B cell (primary cell): Measurements from ENCODE around the gene STN1. TPM values are rescaled to one million over a fixed set of nuclear protein-coding genes. Genes with fewer than 3 reads are reported as not detected.

Experiments
- ATAC-seq: fragments of 200-7000 bp; cut with Tn5 transposase; one replicate; pipeline ENCODE4 v1.10.0; 2021; ENCODE audit warnings: low read depth, mild to moderate bottlenecking, moderate number of reproducible peaks, moderate library complexity
- CTCF ChIA-PET: fragments of 350-600 bp; sonication (Branson Sonifier 250); formaldehyde crosslinking; loops from one replicate; lab custom pipeline; 2021; ENCODE audit warnings: antibody characterized with exemption, inconsistent platforms; lab: Charles Lee
- POLR2A ChIA-PET: fragments of 350-600 bp; sonication (Branson Sonifier 250); formaldehyde crosslinking; loops from one replicate; lab custom pipeline; 2021; ENCODE audit warnings: antibody characterized with exemption; lab: Charles Lee
- DNase-seq: peaks from one replicate; pipeline ENCODE4 v3.0.0; 2013
- H2AFZ ChIP-seq: 2 replicates; pipeline ENCODE4 v1.6.1; 2012; ENCODE audit warnings: mild to moderate bottlenecking, low read depth, low read length; ENCODE audit not compliant: insufficient read depth, poor library complexity, severe bottlenecking
- H3K27ac ChIP-seq, 2 donors: 1 replicate in 1 of 2; 2 replicates in 1 of 2; pipeline ENCODE4 v1.5.1; 2012 to 2013; ENCODE audit warnings: low read length in 2 of 2, mild to moderate bottlenecking in 2 of 2, moderate library complexity in 1 of 2
- H3K27me3 ChIP-seq, 4 experiments: fragments of 200-600 bp in 1 of 4; sonication (generic) in 1 of 4; replicated peaks in 1 of 4; 1 replicate in 2 of 4; 2 replicates in 2 of 4; pipeline versions ENCODE4 v1.6.1 to v1.7.0; 2013 to 2016; ENCODE audit warnings: low read length in 3 of 4, mild to moderate bottlenecking in 2 of 4, mixed read lengths in 1 of 4, moderate library complexity in 1 of 4; ENCODE audit not compliant: insufficient read depth in 4 of 4, control insufficient read depth in 3 of 4; ENCODE audit errors: control extremely low read depth in 1 of 4
- H3K36me3 ChIP-seq, 2 experiments: replicated peaks in 1 of 2; 1 replicate in 1 of 2; 2 replicates in 1 of 2; pipeline versions ENCODE4 v1.6.1 to v1.7.1; 2013; ENCODE audit warnings: low read length in 1 of 2; ENCODE audit not compliant: insufficient read depth in 2 of 2, control insufficient read depth in 1 of 2; ENCODE audit errors: control extremely low read depth in 1 of 2, extremely low read depth in 1 of 2
- H3K4me1 ChIP-seq, 2 donors: fragments of 200-600 bp in 1 of 2; sonication (generic) in 1 of 2; 1 replicate in 1 of 2; 2 replicates in 1 of 2; pipeline versions ENCODE4 v1.5.1 to v1.6.1; 2013 to 2017; ENCODE audit warnings: low read length in 2 of 2; ENCODE audit not compliant: control insufficient read depth in 2 of 2, insufficient read depth in 2 of 2
- H3K4me2 ChIP-seq: replicated peaks from 2 replicates; pipeline ENCODE3; 2012; ENCODE audit warnings: mild to moderate bottlenecking, low read depth, low read length; ENCODE audit not compliant: poor library complexity, severe bottlenecking
- H3K4me3 ChIP-seq, 5 experiments: fragments of 200-600 bp in 1 of 5; sonication (generic) in 1 of 5; 1 replicate in 3 of 5; 2 replicates in 2 of 5; pipeline versions ENCODE4 v1.5.1 to v1.7.0; 2011 to 2016; ENCODE audit warnings: low read length in 4 of 5, mild to moderate bottlenecking in 4 of 5, low read depth in 2 of 5, control low read depth in 1 of 5, moderate library complexity in 1 of 5; ENCODE audit not compliant: insufficient read depth in 1 of 5; ENCODE audit errors: control extremely low read depth in 1 of 5, extremely low read depth in 1 of 5
- H3K79me2 ChIP-seq: fragments of 200-600 bp; sonication (generic); one replicate; pipeline ENCODE4 v1.6.0; 2016; ENCODE audit warnings: low read length; ENCODE audit not compliant: control insufficient read depth, insufficient read depth
- H3K9ac ChIP-seq: fragments of 200-600 bp; sonication (generic); 2 replicates; pipeline ENCODE4 v1.6.1; 2017; ENCODE audit warnings: mild to moderate bottlenecking, low read length, moderate library complexity
- H3K9me3 ChIP-seq, 3 donors: one replicate each; pipeline versions ENCODE4 v1.6.1 to v1.7.1; 2013; ENCODE audit warnings: low read length in 2 of 3; ENCODE audit not compliant: control insufficient read depth in 2 of 3, insufficient read depth in 1 of 3; ENCODE audit errors: control extremely low read depth in 1 of 3
- H4K20me1 ChIP-seq: 2 replicates; pipeline ENCODE4 v1.6.0; 2012; ENCODE audit warnings: mild to moderate bottlenecking, low read length; ENCODE audit not compliant: insufficient read depth, control insufficient read depth, poor library complexity, severe bottlenecking
- H3K27ac Mint-ChIP-seq: one replicate; pipeline ENCODE4 v1.8.0; 2021; ENCODE audit warnings: mixed read lengths
- H3K27me3 Mint-ChIP-seq: one replicate; pipeline ENCODE4 v1.8.0; 2021; ENCODE audit warnings: mixed read lengths
- H3K4me1 Mint-ChIP-seq: one replicate; pipeline ENCODE4 v1.8.0; 2021; ENCODE audit warnings: mixed read lengths
- H3K4me3 Mint-ChIP-seq: one replicate; pipeline ENCODE4 v1.8.0; 2021; ENCODE audit warnings: mixed read lengths
- H3K9me3 Mint-ChIP-seq: one replicate; pipeline ENCODE4 v1.8.0; 2022; ENCODE audit warnings: mixed read lengths; ENCODE audit not compliant: insufficient read depth
- EZH2 ChIP-seq: IDR thresholded peaks from 2 replicates; pipeline ENCODE4 v1.6.1; 2012; ENCODE audit warnings: borderline replicate concordance, low read depth, mild to moderate bottlenecking, moderate library complexity, low read length; ENCODE audit not compliant: insufficient read depth, poor library complexity, severe bottlenecking
- WGBS: methylation state at CpG from one replicate; pipeline ENCODE4 v1.1.5; 2013; ENCODE audit warnings: missing lambda C conversion rate; ENCODE audit not compliant: insufficient coverage; 5-methylcytosine and 5-hydroxymethylcytosine counted together
- intact Hi-C: fragments of 100-400 bp; cut with micrococcal nuclease; formaldehyde crosslinking; loops from one replicate; pipeline ENCODE4 v1.10.0; 2022
- polyA plus RNA-seq: library from polyadenylated mRNA; depleted of rRNA; stranded (reverse); fragments of >200 nt; gene quantifications from 2 replicates; pipeline ENCODE4 v1.2.3, GENCODE V29; 2012
- total RNA-seq, 2 donors: library from RNA; stranded (reverse); fragments of 120-200 nt in 1 of 2; gene quantifications; 1 replicate in 1 of 2; 2 replicates in 1 of 2; pipeline versions ENCODE4 v1.2.3 to v1.2.4, GENCODE V29; 2013 to 2022
- TF ChIP-seq, protein P1 (sequence below): fragments of 200-600 bp; IDR thresholded peaks from one replicate; pipeline ENCODE4 v1.8.0; 2022; ENCODE audit warnings: antibody characterized with exemption, mild to moderate bottlenecking

The STN1 gene
- total and polyA plus RNA-seq, 2 donors (not counting 1 experiment from before 2014, with no cell fraction given): 16.3 to 24.5 TPM

- Histone ChIP-seq H3K79me2 (peaks cover 3% of the 10 kb centered on the region), H4K20me1 (no peaks in the 10 kb centered on the region), H3K36me3 (no peaks in the 10 kb centered on the region), H2AFZ (no peak overlapping the region), H3K4me3 (no peak overlapping the region), H3K9me3 (no peaks in the 10 kb centered on the region), H3K9ac (no peak overlapping the region), H3K27me3 (no peaks in the 10 kb centered on the region), H3K27ac (no peak overlapping the region), H3K4me1 (peaks cover 6 to 14% of the 10 kb centered on the region in 2 donors), H3K4me2 (no peak overlapping the region)
- Mint-ChIP-seq H3K4me3 (no peak overlapping the region), H3K9me3 (no peaks in the 10 kb centered on the region), H3K27ac (no peak overlapping the region), H3K27me3 (no peaks in the 10 kb centered on the region), H3K4me1 (peaks cover 12% of the 10 kb centered on the region)
- intact Hi-C loops: no loop called here
- ChIA-PET CTCF (no interaction called here), POLR2A (no interaction called here)
- TF ChIP-seq, protein P1, sequence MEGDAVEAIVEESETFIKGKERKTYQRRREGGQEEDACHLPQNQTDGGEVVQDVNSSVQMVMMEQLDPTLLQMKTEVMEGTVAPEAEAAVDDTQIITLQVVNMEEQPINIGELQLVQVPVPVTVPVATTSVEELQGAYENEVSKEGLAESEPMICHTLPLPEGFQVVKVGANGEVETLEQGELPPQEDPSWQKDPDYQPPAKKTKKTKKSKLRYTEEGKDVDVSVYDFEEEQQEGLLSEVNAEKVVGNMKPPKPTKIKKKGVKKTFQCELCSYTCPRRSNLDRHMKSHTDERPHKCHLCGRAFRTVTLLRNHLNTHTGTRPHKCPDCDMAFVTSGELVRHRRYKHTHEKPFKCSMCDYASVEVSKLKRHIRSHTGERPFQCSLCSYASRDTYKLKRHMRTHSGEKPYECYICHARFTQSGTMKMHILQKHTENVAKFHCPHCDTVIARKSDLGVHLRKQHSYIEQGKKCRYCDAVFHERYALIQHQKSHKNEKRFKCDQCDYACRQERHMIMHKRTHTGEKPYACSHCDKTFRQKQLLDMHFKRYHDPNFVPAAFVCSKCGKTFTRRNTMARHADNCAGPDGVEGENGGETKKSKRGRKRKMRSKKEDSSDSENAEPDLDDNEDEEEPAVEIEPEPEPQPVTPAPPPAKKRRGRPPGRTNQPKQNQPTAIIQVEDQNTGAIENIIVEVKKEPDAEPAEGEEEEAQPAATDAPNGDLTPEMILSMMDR: no peak
- no peak for TF ChIP-seq EZH2
- ATAC-seq (no peak), DNase-seq (no peak)
- WGBS: 100% methylated on average over 1 of the region's 2 CpGs
These were observed 4.7 kb upstream of the STN1 start for GRCh38 chr10:103922659-103923058.

- peaks cover 14 to 23% of the 10 kb centered on the region in 2 donors for H3K4me1 ChIP-seq
- DNase-seq: peak; percentile 9
- H3K9ac ChIP-seq: no peak overlapping the region
- no peak for ATAC-seq
- no peaks in the 10 kb centered on the region for H3K9me3 ChIP-seq
- no peak overlapping the region for H3K4me3 ChIP-seq
- H2AFZ ChIP-seq: peak overlapping the region; percentile 46
- intact Hi-C loops: no loop called here
- peaks cover 8% of the 10 kb centered on the region for H3K79me2 ChIP-seq
- H3K4me2 ChIP-seq: no peak overlapping the region
- WGBS: 31% methylated on average over 7 of the region's 7 CpGs
- TF ChIP-seq, protein P1: no peak
- no peak for TF ChIP-seq EZH2
- ChIA-PET CTCF (interaction anchor here (1.8 kb wide), 1 partner anchor 34 kb away, joined by 5 read pairs; no protein-coding TSS in a partner anchor), POLR2A (no interaction called here)
- H4K20me1 ChIP-seq: no peaks in the 10 kb centered on the region
- H3K36me3 ChIP-seq: no peaks in the 10 kb centered on the region
- Mint-ChIP-seq H3K4me1 (peaks cover 17% of the 10 kb centered on the region), H3K4me3 (no peak overlapping the region), H3K27me3 (no peaks in the 10 kb centered on the region), H3K9me3 (no peaks in the 10 kb centered on the region), H3K27ac (no peak overlapping the region)
- H3K27me3 ChIP-seq: no peaks in the 10 kb centered on the region
- H3K27ac ChIP-seq: no peak overlapping the region
These were observed 3.8 kb upstream of the STN1 start for GRCh38 chr10:103921750-103922195.
